Activated naive CD4-positive, alpha-beta T cell (primary cell): ENCODE data around the gene SNAI3.

ENCODE experiments used
- DNase-seq, 4 experiments: peaks; one replicate each; lab custom pipeline; 2025; lab: John Stamatoyannopoulos, UW

SNAI3 gene

DNA sequence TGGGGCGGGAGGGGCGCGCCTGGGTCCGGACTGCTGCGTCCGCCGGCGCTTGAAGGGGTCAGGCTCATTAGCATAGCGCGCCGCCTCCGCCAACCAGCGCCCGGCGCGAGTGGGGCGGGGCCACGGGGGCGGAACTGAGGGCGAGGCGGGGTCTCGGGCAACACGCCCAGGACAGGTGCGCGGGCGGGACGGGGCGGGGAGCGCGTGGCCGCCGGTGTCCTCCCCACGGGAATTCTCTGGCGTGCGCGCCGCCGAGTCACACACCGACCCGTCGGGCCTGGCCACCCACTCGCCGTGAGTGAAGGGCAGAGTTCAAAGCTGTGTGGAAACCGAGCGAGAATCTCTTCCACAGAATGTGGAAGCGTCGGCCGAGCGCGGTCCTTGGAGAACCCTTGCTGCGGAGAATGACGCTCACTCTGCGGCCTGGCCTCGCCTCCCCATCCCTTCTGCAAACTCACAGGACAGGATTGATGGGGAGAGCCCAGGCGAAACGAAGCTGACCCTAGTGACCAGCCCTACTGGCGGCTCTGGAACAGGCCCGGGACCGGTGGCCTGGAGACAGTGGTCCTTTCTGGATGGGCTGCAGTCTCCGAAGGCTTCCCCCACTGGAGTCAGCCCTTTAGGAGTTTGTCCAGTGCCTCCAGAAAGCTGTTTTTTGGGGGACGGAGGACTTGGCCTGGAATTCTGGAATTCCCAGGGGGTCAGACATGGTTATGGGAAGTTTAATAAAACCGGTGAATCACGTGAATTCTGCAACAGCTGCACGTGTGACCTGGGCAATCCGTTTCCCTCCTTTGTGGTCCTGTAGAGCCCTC, at the start of gene SNAI3:
SNAI3 (minus strand) TSS at position 69 of the 815 bp plus-strand sequence. CDS start 101 bp downstream, outside the sequence.
- peak; percentile 55 to 80 (median 64) for DNase-seq

DNA sequence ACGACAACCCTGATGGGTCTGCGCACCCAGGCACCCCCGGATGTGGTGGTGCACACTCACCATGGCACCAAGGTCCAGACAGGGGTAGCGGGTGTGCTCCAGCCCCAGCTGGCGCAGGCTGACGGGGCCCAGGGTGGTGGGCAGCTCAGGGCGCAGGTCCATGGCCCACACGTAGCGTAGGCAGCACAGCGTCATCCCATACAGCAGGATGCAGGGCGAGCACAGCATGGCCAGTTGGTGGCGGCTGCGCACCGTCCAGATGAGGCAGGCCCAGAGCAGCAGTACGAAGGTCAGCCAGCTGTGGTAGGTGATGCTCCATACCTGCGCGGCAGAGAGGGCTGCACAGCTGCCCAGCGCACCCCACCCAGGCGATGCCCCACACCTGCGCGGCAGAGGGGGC, 49.8 kb upstream of the SNAI3 start:
- DNase-seq = no peak

DNA sequence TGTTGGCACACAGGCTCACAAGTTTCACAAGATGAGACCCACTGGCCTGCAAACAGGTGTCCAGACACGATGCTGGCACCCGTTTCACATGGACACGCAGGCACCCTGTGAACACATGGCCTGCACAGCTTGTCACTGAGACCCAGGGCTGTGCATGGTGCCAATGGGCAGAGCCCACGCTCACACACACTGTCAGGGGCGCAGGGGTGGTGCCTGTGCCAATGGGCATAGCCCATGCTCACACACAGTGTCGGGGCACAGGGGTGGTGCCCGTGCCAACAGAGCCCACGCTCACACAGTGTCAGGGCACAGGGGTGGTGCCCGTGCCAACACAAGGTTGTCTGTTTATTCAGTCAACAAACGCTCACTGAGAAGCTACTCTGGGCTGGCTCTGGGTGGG, 49.3 kb upstream of the SNAI3 start:
- DNase-seq = no peak

DNA sequence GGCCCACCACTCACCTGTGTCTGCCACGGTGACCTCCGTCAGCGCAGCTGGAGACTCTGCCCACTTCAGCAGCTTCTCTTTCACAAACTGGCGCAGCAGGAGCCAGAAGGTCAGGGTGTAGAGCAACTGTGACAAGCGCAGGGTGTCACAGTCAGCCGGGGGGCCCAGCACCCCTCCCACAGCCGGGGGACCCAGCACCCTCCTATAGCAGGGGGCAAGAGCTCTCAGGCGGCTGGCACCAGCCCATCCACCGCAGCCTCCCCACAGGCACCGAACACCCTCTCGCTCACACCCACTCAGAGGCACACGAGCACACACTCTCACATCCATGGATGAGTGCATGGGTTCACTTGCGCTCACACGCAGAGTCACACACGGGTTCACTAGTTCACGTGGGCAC, 48.8 kb upstream of the SNAI3 start:
- DNase-seq = no peak

DNA sequence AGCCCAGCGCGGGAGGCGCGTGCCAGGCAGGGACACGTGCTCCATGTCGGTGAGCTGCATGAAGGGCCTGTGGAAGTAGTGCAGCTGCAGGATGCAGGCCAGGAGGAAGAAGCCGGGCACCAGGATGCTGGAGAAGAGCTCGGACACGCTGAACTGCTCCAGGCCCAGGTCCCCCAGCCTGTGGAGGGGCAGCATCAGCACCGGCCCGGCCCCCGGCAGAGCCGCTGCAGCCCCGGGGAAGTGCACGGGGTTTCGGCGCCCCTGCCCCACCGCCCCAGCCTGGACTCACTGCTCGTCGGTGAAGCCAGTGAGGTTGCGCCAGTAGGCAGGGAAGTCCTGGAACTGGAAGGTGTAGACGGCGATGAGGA, 48.0 kb upstream of the SNAI3 start:
- no peak for DNase-seq

DNA sequence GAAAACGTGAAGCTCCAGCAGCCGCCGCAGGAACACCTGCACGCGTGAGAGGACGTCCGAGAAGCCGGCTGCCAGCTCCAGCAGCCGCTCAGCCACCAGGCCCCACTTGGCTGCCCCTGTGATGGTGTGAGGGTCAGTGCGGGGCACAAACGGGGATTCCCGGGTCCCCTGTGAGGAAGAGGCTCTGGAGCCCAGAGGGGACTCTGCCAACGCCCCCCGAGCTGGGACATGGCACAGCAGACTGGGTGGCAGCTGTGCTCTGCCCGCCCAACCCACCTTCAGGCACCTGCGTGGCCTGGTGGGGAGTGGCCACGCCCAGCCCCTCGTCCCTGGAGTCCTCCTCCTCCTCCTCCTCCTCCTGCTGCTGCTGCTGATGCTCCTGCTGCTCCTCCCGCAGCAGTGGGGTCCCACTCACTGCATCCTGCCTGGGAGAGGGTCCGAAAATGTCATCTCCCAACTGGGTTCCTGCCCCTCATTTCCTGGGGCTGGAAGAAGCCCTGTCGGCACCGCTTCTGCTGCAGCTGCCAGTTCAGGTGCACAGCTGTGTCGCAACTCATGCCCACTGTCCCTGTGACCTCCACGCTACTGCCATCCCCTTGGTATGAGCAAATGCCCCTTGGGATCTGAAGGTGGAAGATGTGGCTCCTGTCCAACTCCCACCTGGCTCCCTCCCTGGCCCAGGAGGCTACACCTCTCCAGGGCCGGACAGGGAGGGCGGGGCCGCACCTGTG, 47.5 kb upstream of the SNAI3 start:
- no peak for DNase-seq

DNA sequence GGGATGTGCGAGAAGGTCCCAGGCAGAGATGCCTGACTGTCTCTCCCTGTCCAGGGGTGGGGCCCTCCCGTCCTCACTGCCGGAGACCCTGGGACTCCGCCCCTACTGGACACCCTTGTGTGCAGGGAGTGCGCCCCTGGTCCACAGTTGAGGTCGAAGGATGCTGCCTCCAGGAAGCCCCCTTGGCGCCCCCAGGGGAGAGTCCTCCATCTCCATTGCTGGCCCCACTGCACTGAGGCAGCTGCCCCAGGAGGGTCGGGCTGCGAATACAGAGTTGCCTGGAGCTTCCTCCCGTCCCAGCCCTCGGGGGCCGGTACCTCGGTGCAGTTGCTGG, 46.6 kb upstream of the SNAI3 start:
- DNase-seq = no peak

DNA sequence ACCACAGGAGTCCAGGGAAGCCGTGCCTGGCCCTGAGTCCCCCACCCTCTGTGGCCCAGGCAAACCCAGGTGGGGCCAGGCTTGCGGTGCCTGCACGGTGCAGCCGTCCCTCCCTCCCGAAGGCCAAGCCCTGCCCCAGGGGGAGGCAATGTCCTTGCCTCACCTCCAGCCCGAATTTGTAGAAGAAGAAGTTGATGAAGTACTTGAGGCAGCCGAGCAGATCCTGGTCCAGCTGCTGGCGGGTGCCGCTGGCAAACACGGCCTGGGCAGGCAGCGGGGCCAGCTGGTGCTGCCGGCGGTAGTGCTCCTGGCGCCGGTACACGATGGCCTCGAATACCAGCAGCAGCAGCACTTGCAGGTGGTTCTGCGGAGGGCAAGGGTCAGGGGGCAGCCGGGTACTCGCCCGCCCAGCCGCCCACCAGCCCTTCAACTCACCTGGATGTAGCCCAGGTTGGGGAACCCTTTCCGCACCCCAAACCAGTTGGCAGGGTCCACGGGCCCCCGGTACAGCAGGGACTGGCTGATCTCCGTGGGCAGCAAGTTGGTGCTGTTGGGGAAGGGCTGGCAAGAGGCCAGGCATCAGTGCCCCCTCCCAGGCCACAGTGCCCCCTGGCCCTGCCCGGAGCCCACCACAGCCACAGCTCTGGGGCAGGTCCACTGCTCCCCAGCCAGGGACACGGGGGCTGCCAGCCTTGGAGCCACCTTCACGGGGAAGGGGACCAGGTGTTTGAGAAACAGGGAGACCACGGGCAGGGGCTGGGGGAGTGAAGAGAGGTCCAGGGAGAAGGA, 46.1 kb upstream of the SNAI3 start:
- no peak for DNase-seq

DNA sequence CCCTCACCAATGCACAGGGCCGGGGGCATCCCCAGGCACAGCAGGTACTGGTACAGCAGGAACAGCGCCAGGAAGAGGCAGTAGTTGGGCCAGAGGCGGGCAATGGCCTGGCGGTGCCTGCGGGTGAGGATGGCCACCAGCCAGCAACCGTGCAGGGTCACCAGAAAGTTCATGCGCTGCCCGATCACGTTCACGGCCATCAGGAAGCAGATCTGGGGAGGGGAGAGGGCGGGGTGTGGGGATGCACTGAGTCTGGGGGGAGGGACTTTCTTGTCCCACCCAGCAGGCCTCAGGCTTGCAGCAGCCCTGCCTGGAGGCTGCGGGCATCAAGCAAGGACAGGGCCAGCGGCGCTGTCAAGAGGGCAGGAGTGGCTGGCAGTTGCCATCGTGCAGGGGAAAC, 45.4 kb upstream of the SNAI3 start:
- peak; percentile 24 to 65 (median 40) for DNase-seq

DNA sequence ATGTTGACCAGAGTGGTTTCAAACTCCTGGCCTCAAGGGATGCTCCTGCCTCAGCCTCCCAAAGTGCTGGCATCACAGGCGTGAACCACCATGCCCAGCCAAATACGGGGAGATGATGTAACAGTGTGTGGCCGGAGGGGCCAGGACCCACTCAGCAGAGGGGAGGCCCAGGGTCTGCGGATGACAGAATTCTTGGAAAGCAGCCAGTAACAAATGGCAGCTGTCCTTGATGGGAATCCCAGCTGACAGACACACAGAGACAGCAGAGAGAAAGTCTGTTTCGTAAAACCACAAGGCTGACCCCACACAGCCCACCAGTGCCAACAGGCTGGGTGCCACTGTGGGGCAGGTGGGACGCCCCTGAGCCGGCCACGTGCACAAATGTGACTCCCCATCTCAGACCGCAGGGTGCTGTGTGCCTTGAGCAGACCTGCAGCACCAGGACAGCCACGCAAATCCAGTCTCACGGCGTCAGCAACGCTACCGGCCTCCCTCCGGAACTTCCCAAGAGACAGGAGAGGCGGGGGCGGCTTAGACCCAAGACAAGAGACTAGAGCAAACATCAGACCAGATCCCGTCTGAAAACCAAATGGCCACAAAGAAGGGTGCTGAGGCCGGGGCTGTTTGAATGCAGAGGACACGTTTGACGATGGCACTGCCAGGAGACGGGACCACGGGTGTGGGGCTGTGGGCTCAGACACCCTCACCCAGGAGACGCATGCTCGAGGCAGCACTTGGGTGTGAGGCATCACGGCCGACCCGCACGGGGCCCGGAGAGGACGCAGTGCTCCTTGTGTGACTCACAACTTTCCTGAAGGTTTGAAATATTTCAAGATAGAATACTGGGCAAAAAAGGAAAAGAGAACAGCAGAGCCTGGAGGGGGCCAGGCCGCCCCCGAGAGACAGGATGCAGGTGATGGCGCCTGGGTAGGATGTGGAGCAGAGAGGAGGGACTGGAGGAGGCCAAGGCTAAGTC, 44.6 kb upstream of the SNAI3 start:
- DNase-seq = no peak

DNA sequence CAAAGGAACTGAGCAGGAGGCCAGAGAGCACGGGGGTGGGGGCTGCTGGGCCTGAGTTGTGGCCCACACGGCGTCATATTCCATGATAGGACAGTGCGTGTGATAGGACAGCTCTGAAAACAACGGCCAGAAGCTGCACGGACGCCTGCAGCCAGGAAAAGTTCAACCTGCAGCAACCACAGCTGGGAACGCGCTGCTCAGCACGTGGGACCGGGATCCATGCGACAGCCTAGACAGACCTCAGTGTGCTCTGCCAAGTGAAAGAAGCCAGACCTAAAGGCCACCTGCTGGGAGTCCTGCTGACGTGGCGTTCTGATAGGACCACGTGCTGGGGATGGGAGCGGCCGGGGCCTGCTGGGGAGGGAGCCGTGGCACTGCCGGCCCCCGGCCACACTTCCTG, 41.6 kb upstream of the SNAI3 start:
- no peak for DNase-seq

DNA sequence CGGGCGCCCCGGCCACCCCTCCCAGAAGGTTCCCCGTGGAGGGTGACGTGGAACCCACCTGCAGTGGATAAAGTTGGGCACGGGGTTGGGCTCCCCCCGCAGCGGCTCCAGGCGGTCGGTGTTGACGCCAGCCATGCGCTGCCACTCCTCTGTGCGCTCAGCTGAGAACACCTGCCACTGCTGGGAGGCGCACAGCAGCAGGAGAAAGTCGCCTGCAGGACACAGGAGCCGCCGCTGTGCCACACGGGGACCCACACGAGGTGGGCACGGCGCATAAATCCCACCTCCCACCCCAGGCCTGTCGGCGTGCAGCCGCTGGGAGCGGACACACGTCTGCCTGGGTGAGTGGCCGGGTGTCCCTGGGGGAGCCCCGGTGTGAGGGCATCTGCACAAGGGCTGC, 40.7 kb upstream of the SNAI3 start:
- no peak for DNase-seq

DNA sequence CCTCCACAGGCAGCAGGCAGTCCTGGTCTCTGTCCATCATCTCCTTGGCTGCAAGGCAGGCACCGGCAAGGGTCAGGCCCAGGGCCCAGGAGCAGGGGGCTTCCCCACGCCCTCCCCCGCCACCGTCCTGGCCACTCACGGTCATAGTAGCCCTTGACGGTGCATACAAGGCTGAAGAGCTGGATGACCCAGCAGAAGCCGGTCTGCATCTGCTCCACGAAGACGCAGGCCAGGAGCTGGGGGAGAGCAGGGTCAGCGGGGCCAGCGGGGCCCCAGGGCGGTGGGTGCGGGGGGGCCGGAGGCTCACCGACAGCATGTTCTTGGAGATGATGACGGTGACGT, 40.1 kb upstream of the SNAI3 start:
- no peak for DNase-seq

DNA sequence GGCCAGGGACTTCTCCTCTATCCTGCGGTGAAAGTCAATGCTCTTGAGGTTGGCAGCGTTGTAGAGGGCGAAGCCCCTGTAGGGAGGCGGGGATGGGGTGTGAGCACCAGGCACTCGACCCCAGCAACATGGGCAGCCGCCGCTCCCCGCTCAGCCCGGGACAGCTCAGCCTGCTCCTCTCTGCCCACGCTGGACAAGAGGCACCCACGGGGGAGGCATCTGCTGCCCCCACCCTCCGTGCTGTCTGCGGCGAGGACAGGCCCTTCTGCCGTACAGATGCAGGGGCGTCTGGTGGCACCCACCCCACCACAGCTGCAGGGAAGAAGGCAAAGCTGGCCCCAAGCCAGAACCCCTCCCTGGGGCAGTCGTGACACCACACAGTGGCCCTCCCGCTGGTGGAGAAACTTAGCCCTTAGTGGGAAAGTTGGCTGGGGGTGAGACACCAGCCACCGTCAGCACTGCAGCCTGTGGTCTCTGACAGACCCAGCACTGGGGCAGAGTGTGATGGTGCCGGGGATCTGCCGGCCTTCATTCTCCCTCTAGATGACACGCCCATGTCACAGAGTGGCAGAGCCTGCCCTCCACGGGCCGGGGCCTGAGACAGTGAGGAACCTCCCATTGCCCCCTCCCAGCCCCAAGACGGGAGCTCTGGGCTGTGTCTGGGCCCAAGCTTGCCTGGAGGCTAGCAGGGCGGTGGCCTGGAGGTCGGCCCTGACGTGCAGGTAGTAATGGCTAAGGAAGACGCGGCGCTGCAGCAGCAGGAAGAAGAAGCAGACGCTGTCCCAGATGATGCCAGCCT, 39.5 kb upstream of the SNAI3 start:
- DNase-seq = no peak

DNA sequence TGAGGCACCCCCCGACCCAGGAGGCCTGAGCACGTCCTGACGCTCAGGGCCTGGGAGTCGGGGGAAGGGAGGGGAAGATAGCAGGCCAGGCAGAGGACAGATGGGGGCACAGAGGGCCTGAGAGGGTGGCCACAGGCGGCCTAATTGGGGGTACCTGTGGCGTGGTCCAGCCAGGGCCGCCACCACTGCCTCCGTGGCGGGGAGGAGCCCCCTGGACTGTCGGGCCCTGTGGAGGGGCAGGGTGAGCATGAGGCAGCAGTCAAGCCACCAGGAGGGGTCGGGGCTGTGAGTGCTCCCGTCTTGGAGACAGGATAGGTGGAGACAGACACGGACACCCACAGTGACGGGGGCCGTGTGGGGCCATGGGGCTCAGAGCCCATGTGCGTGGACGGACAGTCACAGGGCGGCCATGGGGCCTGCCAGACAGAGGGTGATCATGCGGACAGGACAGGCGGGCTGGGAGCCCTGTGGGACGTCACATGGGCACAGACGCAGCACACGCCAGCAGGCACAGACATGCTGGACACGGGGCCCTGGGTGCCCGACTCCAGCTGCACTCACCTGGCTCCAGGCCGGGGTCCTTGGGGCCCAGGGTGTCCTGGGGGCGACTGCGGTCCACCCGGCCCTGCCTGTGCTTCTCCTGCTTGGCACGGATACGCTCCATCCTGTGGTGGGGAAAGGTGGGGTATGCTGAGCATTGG, 38.7 kb upstream of the SNAI3 start:
- DNase-seq = no peak

DNA sequence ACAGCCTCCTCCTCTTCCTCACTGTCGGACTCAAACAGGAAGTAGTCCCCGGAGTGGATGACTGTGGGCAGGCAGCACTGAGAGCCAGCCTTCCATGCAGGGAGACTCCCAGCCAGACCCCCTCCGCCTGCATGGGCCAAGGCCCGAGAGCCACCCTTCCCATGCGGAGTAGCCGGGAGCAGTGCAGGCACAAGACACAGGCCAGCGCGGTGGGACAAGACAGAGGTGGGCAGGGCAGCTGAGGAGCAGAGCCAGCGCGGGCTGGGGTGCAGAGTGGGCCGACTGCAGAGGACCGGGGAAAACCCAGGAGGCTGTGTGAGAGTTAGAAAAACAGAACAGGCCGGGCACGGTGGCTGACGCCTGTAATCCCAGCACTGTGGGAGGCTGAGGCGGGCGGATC, 37.6 kb upstream of the SNAI3 start:
- DNase-seq = no peak

DNA sequence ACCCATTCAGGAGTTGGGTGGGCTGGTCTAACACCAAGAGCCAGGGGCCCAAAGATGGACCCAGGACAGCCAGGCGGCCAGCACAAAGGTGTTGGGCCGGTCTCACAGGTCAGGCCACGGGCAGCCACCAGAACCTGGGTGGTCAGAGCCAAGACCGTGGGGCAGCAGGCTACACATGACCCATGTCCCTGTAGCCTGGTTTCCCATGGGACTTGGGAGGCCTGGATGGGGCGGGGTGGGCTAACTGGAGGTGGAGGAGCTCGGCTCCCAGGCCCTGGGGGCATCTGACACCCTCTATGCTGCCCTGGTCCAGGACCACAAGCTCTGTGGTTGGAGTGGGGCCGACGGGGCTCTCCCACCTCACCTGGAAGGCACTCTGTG, 37.2 kb upstream of the SNAI3 start:
- DNase-seq = no peak

DNA sequence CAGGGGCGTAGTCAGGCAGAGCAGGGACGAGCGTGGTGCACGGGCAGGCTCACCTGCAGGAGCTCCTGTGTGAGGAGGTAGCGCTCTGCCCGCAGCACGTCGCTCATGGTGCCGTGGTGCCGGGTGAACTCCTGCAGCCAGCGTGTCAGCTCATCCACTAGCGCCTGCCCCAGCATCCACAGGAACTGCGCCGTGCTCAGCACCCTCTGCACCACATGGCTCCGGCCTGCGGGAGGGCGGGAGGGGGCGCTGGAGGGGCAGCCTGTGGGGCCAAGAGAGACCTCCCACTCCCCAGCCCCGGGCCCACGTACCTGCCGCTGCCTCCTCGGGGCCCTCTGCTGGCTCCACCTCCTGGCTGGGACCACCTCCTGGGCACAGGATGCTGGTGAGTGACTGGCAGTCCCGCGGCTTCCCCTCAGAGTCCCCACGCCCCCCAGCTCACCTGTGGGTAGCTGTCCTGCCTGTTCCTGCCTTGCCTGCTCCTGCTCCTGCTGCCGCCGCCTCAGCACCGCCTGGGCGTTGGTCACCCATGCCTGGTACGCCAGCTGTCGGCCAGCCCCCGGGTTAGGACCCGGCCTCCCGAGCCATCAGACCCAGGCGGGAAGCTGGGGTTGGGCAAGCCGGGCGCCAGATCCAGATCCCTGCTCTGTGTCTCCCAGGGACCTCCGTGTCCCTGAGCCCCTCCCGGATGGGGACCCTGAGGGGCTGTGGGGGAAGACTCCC, 36.6 kb upstream of the SNAI3 start:
- DNase-seq = no peak

DNA sequence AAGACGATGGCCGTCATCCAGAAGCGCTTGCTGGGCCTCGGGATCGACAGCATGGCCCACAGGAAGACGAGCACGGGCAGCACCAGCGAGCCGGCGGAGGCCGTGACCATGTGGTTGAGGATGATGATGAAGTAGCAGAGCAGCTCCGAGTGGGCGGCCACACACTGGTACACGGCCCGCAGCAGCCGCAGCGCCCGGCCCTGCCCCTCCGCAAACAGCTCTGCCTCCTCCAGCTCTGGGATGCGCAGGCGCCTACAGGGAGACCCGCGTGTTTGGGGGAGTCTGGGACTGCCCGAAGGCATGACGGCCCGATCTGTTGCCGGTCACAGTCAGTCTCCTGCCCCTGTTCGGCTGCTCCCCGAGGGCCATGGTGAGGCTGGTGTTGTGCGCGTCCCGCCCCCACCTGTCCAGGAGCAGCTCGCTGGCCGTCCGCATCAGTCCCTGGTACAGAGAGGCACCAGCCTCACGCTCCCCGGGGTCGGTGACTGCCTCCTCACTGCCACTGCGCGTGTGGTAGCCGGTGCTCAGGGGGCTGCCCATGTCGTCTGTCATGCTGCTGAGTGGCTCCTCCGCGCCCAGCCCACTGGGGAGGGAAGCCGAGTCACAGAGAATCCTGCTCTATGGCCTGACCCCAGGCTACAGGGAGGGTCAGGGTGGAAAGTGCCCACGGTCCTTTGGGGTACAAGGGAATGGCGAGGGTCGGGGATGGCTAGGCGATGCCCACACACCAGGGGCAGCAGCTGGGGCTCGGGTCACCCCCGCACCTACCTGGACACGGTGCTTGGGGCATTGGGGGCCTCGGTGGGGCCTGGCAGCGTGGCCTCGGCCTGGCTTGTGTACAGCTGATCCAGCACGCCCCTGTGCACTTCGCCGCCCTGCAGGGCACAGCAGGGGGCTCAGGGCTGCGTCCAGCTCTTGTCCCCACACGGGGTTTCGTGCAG, 35.8 kb upstream of the SNAI3 start:
- DNase-seq = no peak
